Activated CD8-positive, alpha-beta memory T cell treated with anti-CD3 and anti-CD28 coated beads, Interleukin-2, amount 10 ng/mL, durations not matched to agents 7 days and 5 days (primary cell): ENCODE measurements around the gene SFMBT2. TPM values are rescaled to one million over a fixed set of nuclear protein-coding genes. Genes with fewer than 3 reads are reported as not detected.
"Not testable (repeated sequence)": the region's sequence is repeated elsewhere in the genome, so short reads cannot be mapped to it uniquely, and the experiment has no call there.

Experiments used
- ATAC-seq: fragments of 150-1000 bp; cut with Tn5 transposase; one replicate; pipeline ENCODE4 v1.10.0; 2021; ENCODE audit warnings: moderate library complexity
- CTCF ChIA-PET: fragments of 350-600 bp; sonication (Branson Sonifier 250); formaldehyde crosslinking; loops from one replicate; lab custom pipeline; 2021; ENCODE audit warnings: antibody characterized with exemption; lab: Charles Lee
- DNase-seq: peaks from one replicate; pipeline ENCODE4 v3.0.0-alpha.2; 2020
- H3K27ac Mint-ChIP-seq: one replicate; pipeline ENCODE4 v1.8.0; 2021; ENCODE audit warnings: mild to moderate bottlenecking, mixed read lengths
- H3K27me3 Mint-ChIP-seq: one replicate; pipeline ENCODE4 v1.8.0; 2021; ENCODE audit warnings: mixed read lengths
- H3K36me3 Mint-ChIP-seq: one replicate; pipeline ENCODE4 v1.8.0; 2021; ENCODE audit warnings: mild to moderate bottlenecking, mixed read lengths
- H3K4me1 Mint-ChIP-seq: one replicate; pipeline ENCODE4 v1.8.0; 2021; ENCODE audit warnings: mixed read lengths
- H3K4me3 Mint-ChIP-seq: one replicate; pipeline ENCODE4 v1.8.0; 2021; ENCODE audit warnings: mild to moderate bottlenecking, moderate library complexity, mixed read lengths
- H3K9me3 Mint-ChIP-seq: one replicate; pipeline ENCODE4 v1.8.0; 2022; ENCODE audit warnings: low read depth, mixed read lengths
- total RNA-seq, 2 experiments: library from RNA; stranded (reverse); gene quantifications; one replicate each; pipeline ENCODE4 v1.2.3, GENCODE V29; 2021

Gene SFMBT2
- total RNA-seq, 2 experiments from 2014 or later: 49.5 to 69.0 TPM

GRCh38 chr10:7315906-7316305, 94.9 kb downstream of the SFMBT2 start:
- no peak overlapping the region for H3K4me3 Mint-ChIP-seq
- H3K36me3 Mint-ChIP-seq: peaks cover 27% of the 10 kb centered on the region
- H3K27me3 Mint-ChIP-seq: no peaks in the 10 kb centered on the region
- peaks cover 50% of the 10 kb centered on the region for H3K4me1 Mint-ChIP-seq
- CTCF ChIA-PET: interaction anchor here (0.5 kb wide), 1 partner anchor 755 kb away, joined by 4 read pairs; no protein-coding TSS in a partner anchor
- ATAC-seq (no peak), DNase-seq (no peak)
- H3K27ac Mint-ChIP-seq: no peak overlapping the region
- no peaks in the 10 kb centered on the region for H3K9me3 Mint-ChIP-seq

DNA sequence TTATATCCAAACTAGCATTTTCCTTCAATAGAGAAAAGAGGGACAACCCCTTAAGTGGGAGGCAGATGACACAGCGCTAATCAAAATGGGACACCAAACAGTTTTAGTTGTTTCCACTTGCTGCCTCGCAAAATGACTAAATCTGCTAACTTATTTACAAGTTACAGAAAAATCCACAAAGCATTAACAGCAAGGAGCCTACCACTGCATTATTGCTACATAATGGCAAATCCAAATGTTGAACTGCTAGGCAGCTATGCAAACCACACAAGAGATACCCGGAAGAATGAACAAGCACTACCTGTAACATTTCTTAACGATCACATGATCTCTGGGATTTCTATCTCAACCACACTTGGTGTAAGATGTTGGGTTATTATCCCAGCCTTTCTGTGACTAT, 96.7 kb downstream of the SFMBT2 start:
- CTCF ChIA-PET: no interaction called here
- ATAC-seq (no peak), DNase-seq (no peak)
- Mint-ChIP-seq H3K36me3 (peaks cover 30% of the 10 kb centered on the region), H3K27me3 (no peaks in the 10 kb centered on the region), H3K27ac (peak overlapping the region; percentile 29), H3K4me1 (peaks cover 44% of the 10 kb centered on the region), H3K9me3 (no peaks in the 10 kb centered on the region), H3K4me3 (no peak overlapping the region)

GRCh38 chr10:7312488-7312857, 98.4 kb downstream of the SFMBT2 start:
- no peak overlapping the region for H3K27ac Mint-ChIP-seq
- peaks cover 37% of the 10 kb centered on the region for H3K36me3 Mint-ChIP-seq
- CTCF ChIA-PET: no interaction called here
- H3K4me3 Mint-ChIP-seq: no peak overlapping the region
- DNase-seq: no peak
- H3K4me1 Mint-ChIP-seq: peaks cover 28% of the 10 kb centered on the region
- ATAC-seq: no peak
- H3K9me3 Mint-ChIP-seq: peaks cover 1% of the 10 kb centered on the region
- H3K27me3 Mint-ChIP-seq: no peaks in the 10 kb centered on the region

- peaks cover 40% of the 10 kb centered on the region for H3K36me3 Mint-ChIP-seq
- DNase-seq, H3K4me3 Mint-ChIP-seq, H3K27me3 Mint-ChIP-seq, ATAC-seq, CTCF ChIA-PET, H3K27ac Mint-ChIP-seq, H3K9me3 Mint-ChIP-seq: not testable (repeated sequence)
- peaks cover 28% of the 10 kb centered on the region for H3K4me1 Mint-ChIP-seq
Measured at GRCh38 chr10:7311850-7312487, 98.9 kb downstream of the SFMBT2 start.

DNA sequence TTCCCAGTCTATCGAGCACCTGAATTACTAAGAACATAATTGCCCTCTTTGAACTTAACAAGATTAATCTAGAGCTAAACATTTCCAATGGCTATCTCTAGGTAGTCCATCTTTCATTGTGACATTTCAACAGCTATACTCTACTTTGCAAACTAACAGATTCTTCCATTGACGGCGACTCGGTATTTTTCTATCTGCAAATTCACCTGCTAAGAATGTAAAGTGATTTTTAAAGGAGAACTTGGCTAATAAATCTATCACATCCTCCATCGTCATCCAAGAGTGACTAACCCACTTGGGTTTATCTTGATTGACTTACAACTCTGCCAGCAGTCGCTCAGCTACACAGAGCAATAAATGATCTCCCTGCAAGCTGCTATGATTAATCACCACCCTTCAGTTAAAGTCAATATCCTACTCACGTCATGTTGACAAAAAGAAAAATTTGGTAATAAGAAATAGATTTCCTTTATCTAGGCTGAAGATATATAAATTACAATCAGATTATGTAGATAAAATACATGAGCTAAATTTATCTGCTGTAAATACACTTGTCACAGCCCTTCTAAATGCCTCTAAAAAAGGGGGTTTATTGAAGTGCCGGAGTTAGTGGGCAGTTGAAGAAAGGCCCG, 99.5 kb downstream of the SFMBT2 start:
- no peak overlapping the region for H3K27ac Mint-ChIP-seq
- CTCF ChIA-PET: no interaction called here
- H3K36me3 Mint-ChIP-seq: peaks cover 40% of the 10 kb centered on the region
- DNase-seq (no peak), ATAC-seq (no peak)
- H3K4me1 Mint-ChIP-seq: peaks cover 28% of the 10 kb centered on the region
- peaks cover 6% of the 10 kb centered on the region for H3K9me3 Mint-ChIP-seq
- no peak overlapping the region for H3K4me3 Mint-ChIP-seq
- H3K27me3 Mint-ChIP-seq: no peaks in the 10 kb centered on the region

DNA sequence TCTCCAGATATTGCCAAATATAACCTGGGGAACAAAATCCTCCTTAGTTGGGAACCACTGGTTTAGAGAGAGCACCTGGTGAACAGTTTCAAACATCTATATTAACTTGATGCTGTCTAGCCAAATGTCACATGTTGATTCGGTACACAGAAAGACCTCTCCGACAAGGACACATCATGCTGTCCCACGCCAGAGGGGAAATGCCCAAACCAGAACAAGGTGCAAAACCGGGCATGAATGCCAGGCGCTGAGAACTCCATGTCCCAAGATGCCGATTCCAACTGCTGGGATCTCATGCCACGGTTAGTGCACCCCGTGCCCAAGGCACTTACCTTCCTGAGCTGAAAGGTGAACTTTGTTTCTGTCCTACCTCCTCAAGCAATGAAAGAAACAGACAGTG, 100.8 kb downstream of the SFMBT2 start:
- ATAC-seq (no peak), DNase-seq (no peak)
- peaks cover 16% of the 10 kb centered on the region for H3K4me1 Mint-ChIP-seq
- H3K4me3 Mint-ChIP-seq: no peak overlapping the region
- no peak overlapping the region for H3K27ac Mint-ChIP-seq
- H3K9me3 Mint-ChIP-seq: peaks cover 6% of the 10 kb centered on the region
- CTCF ChIA-PET: no interaction called here
- H3K27me3 Mint-ChIP-seq: no peaks in the 10 kb centered on the region
- peaks cover 36% of the 10 kb centered on the region for H3K36me3 Mint-ChIP-seq

GRCh38 chr10:7308826-7309225, 102.0 kb downstream of the SFMBT2 start:
- H3K4me3 Mint-ChIP-seq: no peak overlapping the region
- H3K27ac Mint-ChIP-seq: no peak overlapping the region
- CTCF ChIA-PET: no interaction called here
- H3K9me3 Mint-ChIP-seq: peaks cover 6% of the 10 kb centered on the region
- peaks cover 6% of the 10 kb centered on the region for H3K4me1 Mint-ChIP-seq
- H3K36me3 Mint-ChIP-seq: peaks cover 46% of the 10 kb centered on the region
- DNase-seq (no peak), ATAC-seq (no peak)
- no peaks in the 10 kb centered on the region for H3K27me3 Mint-ChIP-seq

- no peak for ATAC-seq
- Mint-ChIP-seq H3K9me3 (peaks cover 6% of the 10 kb centered on the region), H3K4me3 (no peak overlapping the region), H3K36me3 (peaks cover 46% of the 10 kb centered on the region), H3K27ac (no peak overlapping the region), H3K27me3 (no peaks in the 10 kb centered on the region), H3K4me1 (peaks cover 9% of the 10 kb centered on the region)
- DNase-seq: no peak
- CTCF ChIA-PET: no interaction called here
Measured at GRCh38 chr10:7306616-7307015, 104.2 kb downstream of the SFMBT2 start.

DNA sequence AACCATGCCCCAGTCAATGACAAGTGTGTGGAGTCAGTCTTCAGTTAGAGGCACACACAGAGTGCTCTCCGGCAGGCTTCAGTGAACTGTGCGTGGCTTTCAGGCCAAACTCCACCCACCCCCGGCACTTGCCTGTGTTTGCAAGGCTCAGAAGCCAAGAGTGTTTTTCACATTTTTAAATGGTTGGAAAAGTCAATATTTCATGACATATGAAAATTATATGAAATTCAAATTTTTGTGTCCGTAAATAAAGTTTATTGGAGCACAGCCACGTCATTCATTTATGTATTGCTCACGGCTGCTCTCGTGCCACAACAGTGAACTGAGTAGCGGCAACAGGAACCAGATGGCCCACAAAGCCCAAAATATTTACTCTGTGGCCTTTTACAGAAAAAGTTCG, 104.7 kb downstream of the SFMBT2 start:
- ATAC-seq: no peak
- no peak for DNase-seq
- peaks cover 6% of the 10 kb centered on the region for H3K9me3 Mint-ChIP-seq
- no peak overlapping the region for H3K27ac Mint-ChIP-seq
- H3K36me3 Mint-ChIP-seq: peaks cover 47% of the 10 kb centered on the region
- H3K4me3 Mint-ChIP-seq: no peak overlapping the region
- H3K4me1 Mint-ChIP-seq: peaks cover 6% of the 10 kb centered on the region
- CTCF ChIA-PET: no interaction called here
- H3K27me3 Mint-ChIP-seq: no peaks in the 10 kb centered on the region

GRCh38 chr10:7305053-7305452, 105.8 kb downstream of the SFMBT2 start:
- Mint-ChIP-seq H3K27ac (no peak overlapping the region), H3K4me1 (peaks cover 5% of the 10 kb centered on the region), H3K9me3 (peaks cover 6% of the 10 kb centered on the region), H3K27me3 (no peaks in the 10 kb centered on the region), H3K4me3 (no peak overlapping the region), H3K36me3 (peaks cover 42% of the 10 kb centered on the region)
- no peak for DNase-seq
- CTCF ChIA-PET: interaction anchor here (1.1 kb wide), 1 partner anchor 14 kb away, joined by 3 read pairs; no protein-coding TSS in a partner anchor
- no peak for ATAC-seq

DNA sequence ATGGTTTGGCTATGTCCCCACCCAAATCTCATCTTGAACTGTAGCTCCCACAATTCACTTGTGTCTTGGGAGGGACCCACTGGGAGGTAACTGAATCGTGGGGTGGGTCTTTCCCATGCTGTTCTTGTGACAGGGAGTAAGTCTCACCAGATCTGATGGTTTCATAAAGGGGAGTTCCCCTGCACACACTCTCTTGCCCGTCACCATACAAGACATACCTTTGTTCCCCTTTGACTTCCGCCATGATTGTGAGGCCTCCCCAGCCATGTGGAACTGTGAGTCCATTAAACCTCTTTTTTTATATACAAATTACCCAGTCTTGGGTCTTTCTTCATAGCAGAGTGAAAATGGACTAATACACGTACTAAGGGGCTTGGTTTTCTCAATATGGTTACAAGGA, 106.7 kb downstream of the SFMBT2 start:
- H3K36me3 Mint-ChIP-seq: peaks cover 38% of the 10 kb centered on the region
- CTCF ChIA-PET: interaction anchor here (1.1 kb wide), 1 partner anchor 13 kb away, joined by 3 read pairs; no protein-coding TSS in a partner anchor
- peaks cover 6% of the 10 kb centered on the region for H3K9me3 Mint-ChIP-seq
- ATAC-seq (no peak), DNase-seq (no peak)
- H3K27ac Mint-ChIP-seq: no peak overlapping the region
- no peak overlapping the region for H3K4me3 Mint-ChIP-seq
- no peaks in the 10 kb centered on the region for H3K27me3 Mint-ChIP-seq
- H3K4me1 Mint-ChIP-seq: peaks cover 5% of the 10 kb centered on the region

GRCh38 chr10:7302930-7303557, 107.8 kb downstream of the SFMBT2 start:
- no peak overlapping the region for H3K4me3 Mint-ChIP-seq
- CTCF ChIA-PET: no interaction called here
- peaks cover 10% of the 10 kb centered on the region for H3K4me1 Mint-ChIP-seq
- H3K27ac Mint-ChIP-seq: no peak overlapping the region
- no peaks in the 10 kb centered on the region for H3K27me3 Mint-ChIP-seq
- ATAC-seq (no peak), DNase-seq (no peak)
- H3K36me3 Mint-ChIP-seq: peaks cover 42% of the 10 kb centered on the region
- peaks cover 6% of the 10 kb centered on the region for H3K9me3 Mint-ChIP-seq

- H3K9me3 Mint-ChIP-seq: peaks cover 5% of the 10 kb centered on the region
- peaks cover 39% of the 10 kb centered on the region for H3K36me3 Mint-ChIP-seq
- DNase-seq (no peak), ATAC-seq (no peak)
- CTCF ChIA-PET: no interaction called here
- H3K4me1 Mint-ChIP-seq: peaks cover 13% of the 10 kb centered on the region
- no peak overlapping the region for H3K27ac Mint-ChIP-seq
- H3K27me3 Mint-ChIP-seq: no peaks in the 10 kb centered on the region
- H3K4me3 Mint-ChIP-seq: no peak overlapping the region
Measured at GRCh38 chr10:7302392-7302906, 108.4 kb downstream of the SFMBT2 start.
